Right forelimb (tissue), 1 donor: Measurements from ENCODE around the gene TMTC1.
"Not testable (repeated sequence)": the region's sequence is repeated elsewhere in the genome, so short reads cannot be mapped to it uniquely, and the experiment has no call there.

Experiments
- DNase-seq: peaks from one replicate; pipeline ENCODE4 v3.0.0-alpha.2; 2018

Gene TMTC1

GRCh38 chr12:29563636-29564035 is 220.1 kb downstream of the TMTC1 start:
- DNase-seq, result no peak

GRCh38 chr12:29563071-29563470 is 220.7 kb downstream of the TMTC1 start:
- DNase-seq, result no peak

- DNase-seq, result no peak
Measured at GRCh38 chr12:29562110-29562804, 221.5 kb downstream of the TMTC1 start.

GRCh38 chr12:29561664-29562071 is 222.1 kb downstream of the TMTC1 start:
- DNase-seq, result no peak

- no peak for DNase-seq
Measured at GRCh38 chr12:29559198-29559597, 224.5 kb downstream of the TMTC1 start.

GRCh38 chr12:29556363-29556762 is 227.4 kb downstream of the TMTC1 start:
- DNase-seq, result no peak

- DNase-seq, result not testable (repeated sequence)
Measured at GRCh38 chr12:29555451-29555850, 228.3 kb downstream of the TMTC1 start.

- DNase-seq, result no peak
Measured at GRCh38 chr12:29552994-29553748, 230.6 kb downstream of the TMTC1 start.

GRCh38 chr12:29552324-29552927 is 231.3 kb downstream of the TMTC1 start:
- DNase-seq, result peak; percentile 67

- no peak for DNase-seq
Measured at GRCh38 chr12:29551812-29552211, 231.9 kb downstream of the TMTC1 start.

- DNase-seq, result no peak
Measured at GRCh38 chr12:29547864-29548263, 235.9 kb downstream of the TMTC1 start.

- no peak for DNase-seq
Measured at GRCh38 chr12:29547151-29547632, 236.6 kb downstream of the TMTC1 start.

GRCh38 chr12:29546000-29546399 is 237.7 kb downstream of the TMTC1 start:
- DNase-seq, result no peak

GRCh38 chr12:29545102-29545467 is 238.7 kb downstream of the TMTC1 start:
- DNase-seq, result no peak

GRCh38 chr12:29544428-29545101 is 239.2 kb downstream of the TMTC1 start:
- no peak for DNase-seq

GRCh38 chr12:29543036-29543435 is 240.7 kb downstream of the TMTC1 start:
- no peak for DNase-seq

GRCh38 chr12:29537298-29537697 is 246.4 kb downstream of the TMTC1 start:
- no peak for DNase-seq

GRCh38 chr12:29534935-29535334 is 248.8 kb downstream of the TMTC1 start:
- no peak for DNase-seq

GRCh38 chr12:29533815-29534489 is 249.8 kb downstream of the TMTC1 start:
- no peak for DNase-seq

- no peak for DNase-seq
Measured at GRCh38 chr12:29531471-29531870, 252.3 kb downstream of the TMTC1 start.

GRCh38 chr12:29530436-29530835 is 253.3 kb downstream of the TMTC1 start:
- DNase-seq, result no peak

GRCh38 chr12:29528161-29528560 is 255.6 kb downstream of the TMTC1 start:
- DNase-seq, result no peak

- no peak for DNase-seq
Measured at GRCh38 chr12:29521951-29522350, 261.8 kb downstream of the TMTC1 start.
